ENCODE data around the gene CKS1B.

The CKS1B gene

GRCh38 chr1:154945962-154946850 is 28.3 kb upstream of the CKS1B start:
- peak in 1 of 2 experiments; percentile 33 for DNase-seq

- no peak for DNase-seq
These were observed 26.4 kb upstream of the CKS1B start for GRCh38 chr1:154948079-154948478.

- DNase-seq, result peak; percentile 43 to 88
These were observed 22.4 kb upstream of the CKS1B start for GRCh38 chr1:154951901-154952657.

- DNase-seq, result no peak
These were observed 21.8 kb upstream of the CKS1B start for GRCh38 chr1:154952664-154953063.

- DNase-seq, result peak; percentile 97 to 99
These were observed 20.9 kb upstream of the CKS1B start for GRCh38 chr1:154953611-154954038.

GRCh38 chr1:154954541-154954940 is 19.9 kb upstream of the CKS1B start:
- no peak for DNase-seq

- DNase-seq, result peak; percentile 58 to 73
These were observed 19.3 kb upstream of the CKS1B start for GRCh38 chr1:154955039-154955717.

GRCh38 chr1:154955718-154956543 is 18.6 kb upstream of the CKS1B start, which contains the start of gene PBXIP1:
PBXIP1 (minus strand) TSS chr1:154956099; CDS start chr1:154953721, 2,378 bp downstream.
- peak; percentile 98 to 99 for DNase-seq

- no peak for DNase-seq
These were observed 17.9 kb upstream of the CKS1B start for GRCh38 chr1:154956544-154956941.

- DNase-seq, result no peak
These were observed 17.3 kb upstream of the CKS1B start for GRCh38 chr1:154957091-154957657.

- no peak for DNase-seq
These were observed 16.4 kb upstream of the CKS1B start for GRCh38 chr1:154958036-154958435.

GRCh38 chr1:154958681-154959425 is 15.6 kb upstream of the CKS1B start:
- DNase-seq, result no peak

GRCh38 chr1:154959426-154959780 is 15.1 kb upstream of the CKS1B start:
- no peak for DNase-seq

- no peak for DNase-seq
These were observed 13.9 kb upstream of the CKS1B start for GRCh38 chr1:154960446-154961136.

- peak; percentile 87 to 97 for DNase-seq
These were observed 13.0 kb upstream of the CKS1B start, which contains the start of gene PYGO2 for GRCh38 chr1:154961207-154962155. PYGO2 (minus strand) TSS chr1:154961782; CDS start chr1:154961576, 206 bp downstream.

- peak; percentile 46 to 83 for DNase-seq
These were observed 12.2 kb upstream of the CKS1B start for GRCh38 chr1:154962156-154962749.

GRCh38 chr1:154962795-154963330 is 11.6 kb upstream of the CKS1B start:
- DNase-seq, result no peak

- no peak for DNase-seq
These were observed 10.8 kb upstream of the CKS1B start for GRCh38 chr1:154963643-154964042.
